GM19372 (cell line): ENCODE measurements around the gene ZBTB17.

Source experiments
- ATAC-seq: cut with Tn5 transposase; IDR thresholded peaks from one replicate; pipeline ENCODE4 v1.9.1; 2021; ENCODE audit warnings: mild to moderate bottlenecking, low read depth, moderate library complexity; ENCODE audit not compliant: unreplicated experiment

ZBTB17 gene

DNA sequence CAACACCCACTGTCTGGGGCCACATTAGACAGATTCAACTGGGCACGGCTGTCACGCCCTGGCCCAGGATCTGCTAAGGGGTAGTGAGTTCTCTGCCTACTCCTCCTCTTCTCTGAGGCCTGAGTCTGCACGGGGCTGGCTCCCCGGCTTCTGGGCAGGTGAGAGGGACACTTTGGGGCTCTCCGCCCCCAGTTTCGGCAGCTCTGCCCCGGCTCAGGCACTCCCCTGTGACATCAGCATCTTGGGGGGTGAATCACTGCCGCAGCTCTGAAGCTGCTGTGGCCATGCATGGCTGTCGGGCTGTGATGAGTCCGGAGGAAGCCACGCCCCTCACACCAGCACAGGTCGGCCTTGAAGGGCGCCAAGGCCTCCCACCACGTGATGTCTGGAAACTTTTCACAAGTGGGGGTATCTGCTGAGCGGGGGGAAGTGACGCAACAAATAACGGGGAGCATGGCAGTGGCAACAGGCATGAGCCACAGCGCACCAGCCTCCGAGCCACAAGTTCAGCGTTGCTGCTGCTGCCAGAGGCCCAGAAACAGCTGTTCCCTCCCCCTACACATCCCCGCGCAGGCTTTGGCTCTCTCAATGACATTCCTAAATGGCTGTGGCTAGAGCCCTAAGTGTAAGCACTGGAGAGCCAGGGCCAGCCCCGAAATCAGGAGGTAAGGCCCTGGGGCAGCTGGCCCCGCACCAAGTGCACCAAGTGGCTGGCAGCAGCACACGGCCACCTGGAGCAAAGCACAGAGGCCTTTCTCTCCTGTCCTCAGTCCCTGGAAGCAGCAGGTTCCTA is 26.3 kb downstream of the ZBTB17 start:
- ATAC-seq: peak; percentile 59

DNA sequence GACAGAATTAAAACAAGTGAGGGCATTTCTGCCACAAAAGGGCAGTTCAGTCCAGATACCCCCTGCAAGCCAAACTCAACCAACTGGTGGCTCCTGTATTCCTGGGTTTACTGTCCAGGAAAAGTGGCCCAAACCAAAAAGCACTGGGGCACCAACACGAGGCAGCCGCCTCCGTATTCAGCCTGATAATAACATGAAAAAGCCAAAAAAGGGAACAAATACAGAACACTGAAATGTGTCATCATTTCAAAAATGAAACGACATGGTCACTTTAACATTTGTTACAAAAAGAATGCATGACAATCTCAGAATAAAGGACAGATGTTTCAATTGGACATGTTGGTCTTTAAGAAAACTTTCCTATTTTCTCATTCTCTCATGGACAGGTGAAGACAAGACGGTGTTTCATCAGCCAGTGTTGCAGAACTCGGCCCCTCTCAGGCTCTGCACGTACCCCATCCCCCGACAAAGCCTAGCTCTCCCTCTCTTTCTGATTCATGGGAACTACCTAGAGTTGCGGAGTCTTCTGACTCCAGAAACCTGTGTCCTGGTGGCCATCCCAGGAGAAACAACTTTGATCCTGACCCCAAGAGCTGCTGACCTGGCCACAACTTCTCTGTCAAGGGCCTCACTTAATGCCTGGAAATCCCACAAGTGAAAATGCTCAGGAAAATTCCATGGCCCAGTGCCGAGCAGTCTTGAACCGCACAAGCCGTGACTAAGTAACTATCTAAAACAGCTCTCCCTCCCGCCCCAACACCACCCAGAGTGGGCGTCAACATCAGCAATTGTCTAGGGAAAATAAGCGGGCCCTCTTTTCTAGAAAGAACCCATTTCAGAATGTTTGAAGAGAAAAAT is 27.1 kb downstream of the ZBTB17 start:
- peak; percentile 19 for ATAC-seq

GRCh38 chr1:15948091-15948591 is 27.8 kb downstream of the ZBTB17 start:
- no peak for ATAC-seq

DNA sequence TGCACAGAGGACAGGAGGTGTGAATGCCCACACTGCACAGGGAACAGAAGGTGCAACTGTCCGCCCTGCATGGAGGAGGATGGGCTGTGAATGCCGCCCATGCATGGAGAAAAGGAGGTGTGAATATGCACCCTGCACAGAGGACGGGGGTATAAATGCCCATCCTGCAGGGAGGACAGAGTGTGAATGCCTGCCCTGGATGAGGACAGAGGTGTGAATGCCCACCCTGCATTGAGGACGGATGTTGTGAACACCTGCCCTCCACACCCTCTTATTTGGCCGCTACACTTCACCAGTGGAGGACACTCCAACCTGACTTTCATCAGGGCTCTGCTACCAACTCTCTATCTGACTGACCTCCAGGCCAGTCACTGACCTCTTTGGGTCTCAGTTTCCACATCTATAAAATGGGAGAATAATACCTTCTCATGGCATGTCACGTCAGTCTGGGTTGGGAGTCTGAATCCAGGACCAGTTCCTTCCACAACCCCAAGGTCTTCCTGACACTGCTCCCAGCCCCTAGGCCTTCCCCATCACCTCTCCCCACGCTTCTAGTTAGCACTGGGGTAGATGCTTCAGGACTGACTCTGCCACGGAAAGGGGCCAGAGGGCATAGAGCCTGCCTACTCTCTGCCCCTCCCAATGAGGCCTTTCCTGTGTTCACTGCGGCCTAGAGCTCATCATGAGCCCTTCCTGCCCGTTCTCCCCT is 28.4 kb downstream of the ZBTB17 start:
- no peak for ATAC-seq

DNA sequence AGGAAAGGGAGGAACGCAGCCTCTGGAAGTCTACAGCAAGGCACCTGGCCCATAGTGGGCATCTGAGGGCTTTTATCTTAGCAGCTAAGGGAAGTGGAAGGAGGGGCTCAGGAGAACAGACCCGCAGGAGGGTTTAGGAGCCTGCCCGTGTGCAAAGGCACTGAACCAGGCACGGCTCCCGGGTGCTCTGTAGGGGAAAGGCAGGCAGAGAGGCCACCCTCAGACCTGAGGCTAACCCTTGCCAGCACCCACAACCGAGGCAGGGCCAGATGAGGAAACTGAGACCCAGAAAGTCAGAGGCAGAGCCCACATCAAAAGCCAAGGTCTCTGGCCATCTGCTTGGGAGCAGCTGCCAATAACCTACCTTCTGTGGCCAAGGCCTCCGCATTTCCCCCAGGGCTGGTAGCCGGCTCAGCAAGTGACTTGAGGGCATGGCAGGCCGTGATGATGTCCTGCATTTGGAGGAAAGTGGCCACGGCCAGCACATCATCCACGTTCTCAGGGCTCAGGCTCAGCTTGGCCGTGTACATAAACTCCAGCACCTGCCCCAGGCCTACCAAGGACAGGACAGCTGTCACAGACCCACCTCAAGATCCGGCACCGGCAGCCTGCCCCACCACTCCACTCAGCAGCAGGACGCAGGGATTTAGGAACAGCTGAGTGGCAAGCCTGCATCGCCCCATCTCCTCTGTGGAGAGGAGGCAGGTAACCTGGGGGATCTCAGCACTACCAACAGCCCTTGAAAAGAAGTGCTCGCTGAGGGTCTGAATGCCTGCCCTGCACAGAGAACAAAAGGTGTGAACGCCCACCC is 29.1 kb downstream of the ZBTB17 start:
- no peak for ATAC-seq

DNA sequence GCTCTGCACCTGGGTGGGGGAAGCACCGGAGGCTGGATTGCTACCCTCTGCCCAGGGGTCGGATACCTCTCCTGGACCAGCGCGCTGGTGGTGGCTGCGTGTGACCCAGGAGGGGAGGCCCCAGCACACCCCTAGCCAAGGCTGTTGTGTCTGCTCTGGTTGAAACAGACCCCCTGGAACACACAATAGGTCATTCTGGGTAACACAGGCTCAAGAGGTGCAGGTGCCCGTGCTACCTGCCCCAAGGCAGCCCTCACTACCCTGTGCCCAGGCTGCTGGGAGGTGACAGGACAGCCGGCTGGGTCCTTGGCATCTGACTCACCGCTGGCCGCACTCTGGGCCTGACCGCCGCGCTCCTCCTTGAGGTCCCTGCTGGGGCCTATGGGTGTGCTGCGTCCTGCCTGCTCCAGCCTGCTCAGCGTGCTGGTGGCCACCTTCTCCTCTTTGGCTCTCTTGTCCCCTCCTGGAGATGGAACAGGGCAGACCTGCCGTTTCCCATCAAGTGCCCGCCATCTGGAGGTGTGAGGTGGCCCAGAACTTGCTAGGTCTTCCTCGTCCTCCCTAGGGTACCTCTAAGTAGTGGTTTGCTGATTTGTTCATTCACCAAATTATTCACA is 30.0 kb downstream of the ZBTB17 start:
- ATAC-seq: no peak

GRCh38 chr1:15945011-15945831 is 30.7 kb downstream of the ZBTB17 start:
- ATAC-seq: no peak

- no peak for ATAC-seq
These were observed 31.4 kb downstream of the ZBTB17 start for GRCh38 chr1:15944308-15945010.

- ATAC-seq: no peak
These were observed 32.0 kb downstream of the ZBTB17 start for GRCh38 chr1:15943992-15944307.

- ATAC-seq: no peak
These were observed 32.4 kb downstream of the ZBTB17 start for GRCh38 chr1:15943328-15943991.

- no peak for ATAC-seq
These were observed 33.1 kb downstream of the ZBTB17 start for GRCh38 chr1:15942661-15943327.

- no peak for ATAC-seq
These were observed 33.8 kb downstream of the ZBTB17 start for GRCh38 chr1:15941899-15942660.

- no peak for ATAC-seq
These were observed 34.7 kb downstream of the ZBTB17 start for GRCh38 chr1:15941044-15941840.

DNA sequence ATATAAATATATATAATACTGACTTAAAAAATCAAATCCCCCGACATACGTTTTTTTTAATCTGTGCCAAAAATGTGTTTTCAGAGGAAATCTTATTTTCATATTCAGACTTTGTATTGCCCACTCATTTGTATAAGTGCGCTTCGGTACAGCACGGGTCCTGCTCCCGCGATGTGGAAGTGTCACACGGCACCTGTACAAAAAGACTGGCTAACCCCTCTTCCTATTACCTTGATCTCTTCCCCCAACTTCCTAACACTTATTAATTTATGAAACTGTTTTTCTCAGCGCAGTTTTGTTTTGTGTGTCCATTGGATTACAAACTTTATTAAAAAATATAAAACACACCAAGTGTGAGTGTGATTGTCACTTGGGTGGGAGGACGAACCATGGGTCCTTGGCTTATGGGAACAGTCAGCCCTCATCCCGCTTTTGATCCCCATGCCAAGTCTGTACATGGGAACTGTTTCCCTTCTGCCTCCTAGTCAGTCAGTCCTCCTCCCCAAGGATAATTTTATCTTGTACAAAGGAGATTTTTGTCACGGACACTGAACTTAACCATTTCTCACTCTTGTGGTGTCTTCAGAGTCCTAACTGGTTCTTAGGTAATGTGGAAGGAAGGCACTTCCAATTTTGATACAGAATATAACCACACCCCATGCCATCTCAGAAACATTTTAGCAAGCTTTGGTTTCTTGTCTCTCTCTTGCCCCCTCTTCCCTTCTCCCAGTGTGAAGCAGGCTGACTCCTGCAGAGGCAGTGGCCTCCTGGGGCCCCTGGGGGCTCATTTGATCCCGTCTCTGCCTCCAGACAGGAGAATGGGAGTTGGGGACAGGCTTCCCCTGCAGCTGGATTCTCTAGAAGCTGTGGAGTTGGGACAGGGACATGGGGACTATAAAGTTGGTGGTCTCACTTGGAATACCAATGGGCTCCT is 35.5 kb downstream of the ZBTB17 start:
- ATAC-seq: no peak
